Superior temporal gyrus (tissue), 1 donor: ENCODE results near the gene TLNRD1.

Experiments
- DNase-seq: peaks from one replicate; pipeline ENCODE4 v3.0.0-alpha.2; 2016; ENCODE audit errors: extremely low spot score

The TLNRD1 gene

GRCh38 chr15:80977627-80978036, 23.1 kb upstream of the TLNRD1 start:
- peak; percentile 85 for DNase-seq

- DNase-seq, result no peak
Measured at GRCh38 chr15:80978685-80979329, 21.9 kb upstream of the TLNRD1 start.

GRCh38 chr15:80979538-80980200, 21.1 kb upstream of the TLNRD1 start:
- DNase-seq, result no peak

GRCh38 chr15:80982205-80982604, 18.5 kb upstream of the TLNRD1 start:
- DNase-seq, result no peak

- DNase-seq, result no peak
Measured at GRCh38 chr15:80982839-80983238, 17.9 kb upstream of the TLNRD1 start.

- no peak for DNase-seq
Measured at GRCh38 chr15:80984856-80985255, 15.9 kb upstream of the TLNRD1 start.

- DNase-seq, result no peak
Measured at GRCh38 chr15:80985981-80986380, 14.7 kb upstream of the TLNRD1 start.

GRCh38 chr15:80986487-80986886, 14.2 kb upstream of the TLNRD1 start:
- DNase-seq, result no peak

GRCh38 chr15:80988148-80988796, 12.5 kb upstream of the TLNRD1 start:
- no peak for DNase-seq

- DNase-seq, result no peak
Measured at GRCh38 chr15:80989081-80989517, 11.6 kb upstream of the TLNRD1 start.

GRCh38 chr15:80989518-80990478, 10.9 kb upstream of the TLNRD1 start, which contains the start of gene MESD:
TSS of gene MESD (minus strand) at chr15:80989819. CDS start at chr15:80989791, 28 bp downstream.
- peak; percentile 93 for DNase-seq

GRCh38 chr15:80990955-80991354, 9.8 kb upstream of the TLNRD1 start:
- no peak for DNase-seq

GRCh38 chr15:80991421-80991820, 9.3 kb upstream of the TLNRD1 start:
- peak; percentile 90 for DNase-seq

GRCh38 chr15:80992006-80992405, 8.7 kb upstream of the TLNRD1 start:
- DNase-seq, result no peak

- no peak for DNase-seq
Measured at GRCh38 chr15:80992441-80992840, 8.3 kb upstream of the TLNRD1 start.

- DNase-seq, result no peak
Measured at GRCh38 chr15:80996247-80996646, 4.5 kb upstream of the TLNRD1 start.

- no peak for DNase-seq
Measured at GRCh38 chr15:80997692-80998091, 3.0 kb upstream of the TLNRD1 start.

GRCh38 chr15:80998251-80998650, 2.5 kb upstream of the TLNRD1 start:
- no peak for DNase-seq

- no peak for DNase-seq
Measured at GRCh38 chr15:80999623-81000036, 1.1 kb upstream of the TLNRD1 start.

GRCh38 chr15:81000144-81000623, 539 bp upstream of the TLNRD1 start:
- no peak for DNase-seq

- DNase-seq, result no peak
Measured at GRCh38 chr15:81001152-81002008, 657 bp downstream of the TLNRD1 start.
